ENCODE data around the gene PRDM5.

DNA sequence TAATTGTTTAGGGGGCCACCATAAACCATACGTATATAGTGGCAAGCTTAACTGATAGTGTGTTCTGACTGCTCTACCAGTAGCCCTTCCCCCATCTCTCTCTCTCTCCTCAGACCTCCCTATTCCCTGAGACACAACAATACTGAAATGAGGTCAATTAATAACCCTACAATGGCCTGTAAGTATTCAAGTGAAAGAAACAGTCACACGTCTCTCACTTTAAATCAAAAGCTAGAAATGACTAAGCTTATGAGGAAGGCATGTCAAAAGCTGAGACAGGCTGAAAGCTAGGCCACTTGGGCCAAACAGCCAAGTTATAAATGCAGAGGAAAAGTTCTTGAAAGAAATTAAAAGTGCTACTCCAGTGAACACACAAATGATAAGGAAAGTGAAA, 78.0 kb downstream of the PRDM5 start:
- TF ChIP-seq EZH2 (IDR thresholded peaks at IDR 0.05; ENCODE audit: insufficient read depth, poor library complexity, severe bottlenecking) (no peak), EZH2phosphoT487 (IDR thresholded peaks at IDR 0.05; ENCODE audit: insufficient read depth, low read depth) (no peak)

All from GM23248 (cell line).